Measurements from ENCODE around the gene TRIML2.

DNA sequence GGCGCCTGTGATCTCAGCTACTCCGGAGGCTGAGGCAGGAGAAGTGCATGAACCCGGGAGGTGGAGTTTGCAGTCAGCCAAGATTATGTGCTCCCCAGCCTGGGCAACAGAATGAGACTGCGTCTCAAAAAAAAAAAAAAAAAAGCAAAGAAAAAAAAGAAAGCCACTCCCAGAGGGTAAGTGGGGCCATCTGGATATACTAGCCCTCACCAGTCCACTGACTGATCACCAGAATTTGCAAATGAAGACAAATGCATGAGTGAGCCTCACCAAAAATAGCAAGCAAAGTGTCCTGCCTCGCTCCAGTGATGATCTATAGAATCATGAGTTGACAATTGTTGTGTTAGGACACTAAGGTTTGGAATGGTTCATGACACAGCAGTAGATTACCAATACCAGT, 66.2 kb downstream of the TRIML2 start:
- no peak for TF ChIP-seq CTCF (IDR thresholded peaks at IDR 0.05)
- no peak for TF ChIP-seq POLR2A (IDR thresholded peaks at IDR 0.05)

Measured in testis (tissue), 2 donors.